HG03469 (cell line): ENCODE measurements around the gene C16orf46.

Experiments used
- ATAC-seq: cut with Tn5 transposase; IDR thresholded peaks from one replicate; pipeline ENCODE4 v1.9.1; 2021; ENCODE audit warnings: mild to moderate bottlenecking, moderate library complexity, moderate number of reproducible peaks; ENCODE audit not compliant: unreplicated experiment

Gene C16orf46

GRCh38 chr16:81080233-81080632 lies 3.2 kb upstream of the C16orf46 start:
- no peak for ATAC-seq

DNA sequence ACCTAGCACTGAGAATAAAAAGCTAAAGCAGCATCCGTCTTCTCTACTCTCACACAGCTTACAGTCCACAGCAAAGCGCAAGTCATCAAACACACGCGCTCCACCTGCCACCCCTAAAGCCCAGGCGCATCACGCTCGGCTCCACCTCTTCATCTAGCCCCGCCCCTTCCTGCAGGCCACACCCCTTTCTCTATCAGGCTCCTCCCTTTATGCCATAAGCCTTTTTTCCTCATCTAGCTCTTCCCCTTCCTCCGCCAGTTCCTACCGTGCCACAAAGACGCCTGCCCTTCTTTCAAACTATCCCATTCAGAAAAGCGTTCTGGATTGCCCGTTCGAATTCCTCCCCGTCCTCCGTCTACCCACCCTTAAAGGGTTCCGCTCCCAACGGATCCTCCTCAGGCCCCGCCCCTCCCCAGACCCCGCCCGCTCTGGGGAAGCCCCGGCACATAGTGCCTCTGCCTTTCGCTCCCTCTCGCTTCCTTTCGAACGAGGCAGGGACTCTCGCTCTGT lies 417 bp downstream of the C16orf46 start:
- peak; percentile 52 for ATAC-seq

- ATAC-seq, result no peak
Measured at GRCh38 chr16:81073560-81074330, 3.3 kb downstream of the C16orf46 start.

- ATAC-seq, result no peak
Measured at GRCh38 chr16:81071805-81072204, 5.2 kb downstream of the C16orf46 start.

DNA sequence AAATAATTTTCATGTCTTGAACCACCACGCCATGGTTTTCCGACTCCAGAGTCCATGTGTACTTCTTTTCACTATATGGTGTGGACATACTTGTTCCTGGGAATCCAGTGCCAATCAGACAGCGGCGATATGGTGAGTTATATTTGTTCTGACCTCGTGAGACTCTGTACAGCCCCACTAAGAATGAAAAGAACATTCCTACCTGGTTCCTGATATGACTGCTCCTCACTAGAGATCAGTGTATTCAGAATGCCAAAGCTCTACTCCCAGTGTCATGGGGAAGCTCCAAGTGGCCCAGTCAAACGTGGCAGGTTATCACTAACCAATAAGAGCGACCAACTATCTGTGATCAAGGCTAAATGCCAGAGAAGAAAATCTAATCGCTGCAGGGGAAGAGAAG lies 6.1 kb downstream of the C16orf46 start:
- no peak for ATAC-seq

DNA sequence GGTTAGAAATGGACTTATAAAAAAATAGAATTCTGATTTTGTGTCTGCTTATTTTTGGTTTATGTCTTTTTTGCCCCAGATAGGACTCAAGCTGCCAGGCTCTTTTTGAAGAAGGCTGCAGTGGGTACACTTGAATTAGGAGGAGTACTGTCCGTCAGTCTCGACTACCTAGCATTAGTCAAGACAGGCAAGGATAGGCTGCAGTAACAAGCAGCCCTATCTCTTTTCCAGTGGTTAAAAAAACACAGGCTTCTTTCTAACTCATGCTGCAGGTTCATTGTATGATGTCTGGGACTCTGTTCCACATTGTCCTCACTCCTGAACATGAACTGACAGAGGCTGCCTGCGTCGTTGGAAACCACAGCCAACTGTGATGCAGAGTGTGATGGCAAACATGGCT lies 8.0 kb downstream of the C16orf46 start:
- ATAC-seq, result no peak

DNA sequence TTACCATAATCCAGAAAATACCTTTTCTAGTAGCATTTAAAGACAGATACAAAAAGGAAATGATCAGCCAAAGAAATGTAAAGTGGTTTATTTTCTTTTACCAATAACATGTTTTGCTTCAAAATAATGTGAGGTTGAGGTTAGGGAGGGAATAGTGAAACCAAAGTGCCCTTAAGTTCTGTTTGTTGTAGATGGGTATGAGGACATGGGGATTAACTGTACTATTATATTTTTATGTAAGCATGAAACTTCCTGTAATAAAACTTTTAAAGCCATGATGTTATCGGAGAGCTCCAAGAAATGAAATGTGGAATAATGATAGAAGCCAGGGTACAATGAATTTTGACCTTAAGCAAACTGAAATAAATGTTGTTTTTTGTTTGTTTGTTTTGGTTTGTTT lies 9.9 kb downstream of the C16orf46 start:
- no peak for ATAC-seq

DNA sequence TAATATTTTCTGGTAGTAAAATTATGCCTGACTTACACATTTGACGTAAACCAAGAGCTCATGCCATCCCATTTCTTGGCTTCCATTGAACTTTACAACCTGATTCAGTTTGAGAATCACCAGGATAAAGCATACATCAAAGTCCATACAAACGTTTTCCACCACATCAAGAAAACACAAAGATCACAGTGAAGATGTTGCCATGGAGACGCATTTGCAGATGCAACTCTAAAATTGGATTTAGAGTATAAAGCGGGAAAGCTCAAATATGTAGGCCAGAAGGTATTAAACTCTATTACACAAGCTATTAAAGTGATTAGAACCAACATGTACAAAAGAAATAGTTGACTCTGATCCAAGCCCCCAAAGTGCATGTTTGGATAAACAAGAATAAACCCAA lies 10.4 kb downstream of the C16orf46 start:
- no peak for ATAC-seq

DNA sequence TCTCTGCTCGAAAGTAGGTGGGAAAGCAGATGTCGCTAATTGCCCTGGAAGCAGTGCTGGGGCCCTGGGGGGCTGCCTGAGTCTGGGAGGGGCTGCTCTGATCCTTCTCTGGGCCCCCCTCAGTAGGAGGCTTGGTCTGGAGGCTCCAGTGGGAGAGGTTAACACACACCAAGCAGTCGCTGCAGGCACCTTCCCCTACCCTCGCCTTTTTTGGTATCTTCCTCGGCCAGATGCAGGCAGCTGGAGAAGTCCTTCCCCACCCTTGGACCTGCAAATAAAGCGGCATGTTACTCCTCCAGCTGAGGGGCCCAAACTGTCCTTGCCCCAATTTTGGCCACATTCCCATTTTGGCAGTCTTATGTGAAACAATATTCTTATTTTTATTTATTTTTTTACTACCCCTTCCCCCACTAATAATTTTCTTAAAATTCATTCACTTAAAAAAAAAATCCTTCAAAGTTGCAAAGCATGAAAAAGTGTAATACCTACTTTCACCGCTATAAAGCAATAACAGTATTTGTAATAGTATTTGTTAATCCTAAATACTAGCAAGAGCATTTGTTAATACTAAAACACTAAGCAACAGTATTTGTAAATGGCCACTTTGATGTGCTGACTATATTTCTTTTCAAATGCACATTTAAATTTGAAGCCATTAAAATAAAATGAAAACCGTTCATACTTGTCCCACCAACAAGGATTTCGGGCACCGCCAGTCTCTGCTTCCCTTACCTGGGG lies 15.0 kb downstream of the C16orf46 start:
- no peak for ATAC-seq

DNA sequence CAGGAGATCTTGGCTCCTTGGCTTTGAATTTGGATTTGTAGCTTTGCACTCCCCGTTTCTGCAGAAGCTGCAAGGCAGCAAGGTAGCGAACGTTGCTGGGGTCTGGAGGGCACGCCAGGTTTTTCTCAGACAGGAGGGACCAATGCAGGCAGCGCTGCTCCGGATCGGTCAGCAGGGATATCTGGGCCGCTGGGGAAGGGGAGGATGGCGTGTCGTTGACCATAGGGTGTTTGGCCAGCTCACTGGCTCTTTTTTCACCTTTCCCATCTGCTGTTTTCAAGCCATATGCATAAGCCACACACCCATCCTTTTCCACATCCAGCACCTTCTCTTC lies 15.8 kb downstream of the C16orf46 start:
- no peak for ATAC-seq

- no peak for ATAC-seq
Measured at GRCh38 chr16:81060576-81061306, 16.3 kb downstream of the C16orf46 start.

- no peak for ATAC-seq
Measured at GRCh38 chr16:81053761-81054160, 23.3 kb downstream of the C16orf46 start.

- no peak for ATAC-seq
Measured at GRCh38 chr16:81042821-81043220, 34.2 kb downstream of the C16orf46 start.

GRCh38 chr16:81041696-81042095 lies 35.3 kb downstream of the C16orf46 start:
- ATAC-seq, result no peak

DNA sequence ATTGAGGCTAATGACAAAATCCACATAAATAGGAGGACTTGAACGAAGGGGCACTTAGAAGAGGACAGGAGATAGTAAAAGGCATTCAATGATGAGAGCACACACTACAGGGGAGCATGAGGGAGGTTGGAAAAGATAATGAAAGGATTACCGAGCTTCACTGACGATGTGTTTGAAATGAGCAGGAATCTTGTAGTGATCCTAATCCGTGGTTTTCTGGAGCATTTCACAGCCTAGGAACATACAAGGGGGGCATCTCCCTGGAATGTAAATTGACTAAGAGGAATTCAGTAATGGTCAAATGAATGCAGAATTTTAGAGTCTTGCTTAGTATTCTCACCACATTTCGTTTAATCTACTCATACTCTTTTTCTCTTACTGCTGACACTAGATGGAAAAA lies 36.2 kb downstream of the C16orf46 start:
- no peak for ATAC-seq

DNA sequence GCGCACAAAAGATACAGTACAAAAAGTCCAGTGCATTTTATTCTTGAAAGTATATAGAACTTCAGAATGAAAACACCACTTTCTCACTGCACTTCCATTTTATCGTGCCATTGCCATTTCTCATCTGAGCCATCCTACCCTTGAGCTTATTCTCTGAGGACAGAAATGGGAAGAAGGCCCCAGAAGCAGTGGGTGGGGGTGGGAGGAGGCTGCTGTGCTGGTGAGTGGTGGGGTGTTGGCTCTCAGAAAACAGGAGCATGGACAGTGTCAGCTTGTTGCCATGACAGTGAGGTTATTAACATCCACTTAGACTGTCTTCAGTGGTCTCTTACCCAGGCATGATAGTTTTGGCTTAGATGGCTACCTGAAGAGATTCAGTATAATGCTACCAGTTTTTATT lies 36.9 kb downstream of the C16orf46 start:
- ATAC-seq, result no peak

GRCh38 chr16:81036751-81037350 lies 40.2 kb downstream of the C16orf46 start:
- no peak for ATAC-seq

DNA sequence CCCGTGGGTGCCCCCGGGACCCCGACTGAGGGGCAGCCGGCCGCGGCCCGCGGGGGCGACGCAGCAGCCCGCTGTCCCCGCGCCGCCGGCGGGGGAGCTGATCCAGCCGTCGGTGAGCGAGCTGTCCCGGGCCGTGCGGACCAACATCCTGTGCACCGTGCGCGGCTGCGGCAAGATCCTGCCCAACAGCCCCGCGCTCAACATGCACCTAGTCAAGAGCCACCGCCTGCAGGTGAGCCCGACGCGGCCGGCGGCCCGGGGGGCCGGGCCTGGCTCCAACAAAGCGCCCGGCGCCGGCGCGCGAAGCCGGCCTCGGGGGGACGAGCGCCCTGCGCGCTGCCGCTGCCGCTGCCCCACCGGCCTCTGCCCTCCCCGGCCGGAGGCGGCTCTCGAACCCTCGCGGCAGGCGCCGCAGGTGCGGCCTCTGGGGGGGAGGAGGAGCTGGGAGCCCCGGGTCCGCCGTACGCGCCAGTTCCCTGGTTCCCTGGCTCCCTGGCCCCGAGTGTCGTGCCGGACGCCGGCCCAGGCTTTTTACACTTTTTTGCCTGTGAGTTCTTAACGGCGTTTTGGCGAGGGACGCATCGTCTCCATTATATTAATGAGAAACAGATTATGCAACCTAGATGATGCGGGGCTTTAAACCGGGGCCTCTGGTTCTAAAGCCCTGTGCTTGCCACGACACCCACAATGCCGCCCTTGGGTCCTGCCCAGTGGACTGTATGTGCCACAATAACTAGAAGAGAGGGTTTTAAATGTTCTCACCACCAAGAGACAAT lies 40.9 kb downstream of the C16orf46 start:
- peak; percentile 31 for ATAC-seq

- ATAC-seq, result peak; percentile 67
Measured at GRCh38 chr16:81035398-81035974, 41.6 kb downstream of the C16orf46 start, which contains the start of gene ATMIN. TSS of gene ATMIN (plus strand) at chr16:81035842. CDS start at chr16:81035871, 29 bp downstream.
